Colonic mucosa (tissue), 4 donors: ENCODE data around the gene KCNJ6. TPM values are rescaled to one million over a fixed set of nuclear protein-coding genes. Genes with fewer than 3 reads are reported as not detected.
"Not testable (repeated sequence)": the region's sequence is repeated elsewhere in the genome, so short reads cannot be mapped to it uniquely, and the experiment has no call there.

Experiments used
- DNase-seq: peaks from one replicate; pipeline ENCODE4 v3.0.0-alpha.2; 2020
- H3K27ac ChIP-seq: fragments of 200-600 bp; one replicate; pipeline ENCODE4 v1.8.0; 2021
- H3K27me3 ChIP-seq: fragments of 200-600 bp; one replicate; pipeline ENCODE4 v1.8.0; 2021
- H3K36me3 ChIP-seq: fragments of 200-600 bp; one replicate; pipeline ENCODE4 v1.8.0; 2021
- H3K4me1 ChIP-seq: fragments of 200-600 bp; one replicate; pipeline ENCODE4 v1.8.0; 2021; ENCODE audit warnings: mild to moderate bottlenecking
- H3K4me3 ChIP-seq: fragments of 200-600 bp; one replicate; pipeline ENCODE4 v1.8.0; 2021
- H3K9ac ChIP-seq, 2 donors: one replicate each; pipeline ENCODE4 v1.7.0; 2013; ENCODE audit warnings: control low read depth in 2 of 2, low read depth in 2 of 2, low read length in 2 of 2
- H3K9me3 ChIP-seq: fragments of 200-600 bp; one replicate; pipeline ENCODE4 v1.8.0; 2021
- CTCF ChIP-seq: fragments of 200-600 bp; IDR thresholded peaks from one replicate; pipeline ENCODE4 v1.8.0; 2022; ENCODE audit warnings: antibody characterized with exemption, mild to moderate bottlenecking
- intact Hi-C: fragments of 100-400 bp; cut with DNase I; formaldehyde crosslinking; loops from one replicate; pipeline ENCODE4 v1.14.1; 2022
- total RNA-seq, 2 donors: library from RNA; stranded (reverse); fragmentation: NEBNext Ultra II Directional in 1 of 2; extraction: Animal tissue kit (Norgen Biotek cat#: 25700) in 1 of 2; gene quantifications; one replicate each; pipeline ENCODE4 v1.2.1, GENCODE V29; 2021
- donor health status: healthy.
- donor health status: DM: no; HTN: no; CAD: no.
- donor health status: DM: no; HTN: no; CAD: no.

KCNJ6 gene
- total RNA-seq, 2 donors from 2014 or later = 0.05 to 0.21 TPM

DNA sequence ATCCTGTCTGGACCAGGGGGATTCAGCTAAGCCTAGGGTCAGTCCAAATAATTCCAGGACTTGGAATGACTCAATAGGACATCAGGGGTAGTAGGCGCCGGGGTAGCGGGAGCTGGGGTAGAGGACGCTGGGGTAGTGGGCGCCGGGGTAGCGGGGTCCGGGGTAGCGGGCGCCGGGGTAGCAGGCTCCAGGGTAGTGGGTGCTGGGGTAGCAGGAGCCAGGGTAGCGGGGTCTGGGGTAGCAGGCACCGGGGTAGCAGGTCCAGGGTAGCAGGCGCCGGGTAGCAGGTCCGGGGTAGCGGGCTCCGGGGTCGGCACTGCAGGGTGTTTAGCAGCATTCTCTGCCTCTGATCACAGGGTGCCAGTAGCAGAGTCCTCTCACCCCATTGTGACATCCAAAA is 248.9 kb downstream of the KCNJ6 start:
- Histone ChIP-seq H3K9ac (no peak overlapping the region), H3K4me1 (no peaks in the 10 kb centered on the region), H3K4me3 (no peak overlapping the region), H3K27me3 (no peaks in the 10 kb centered on the region), H3K27ac (no peak overlapping the region), H3K36me3 (no peaks in the 10 kb centered on the region), H3K9me3 (no peaks in the 10 kb centered on the region)
- TF ChIP-seq CTCF = no peak
- DNase-seq = no peak
- intact Hi-C loops = no loop called here

DNA sequence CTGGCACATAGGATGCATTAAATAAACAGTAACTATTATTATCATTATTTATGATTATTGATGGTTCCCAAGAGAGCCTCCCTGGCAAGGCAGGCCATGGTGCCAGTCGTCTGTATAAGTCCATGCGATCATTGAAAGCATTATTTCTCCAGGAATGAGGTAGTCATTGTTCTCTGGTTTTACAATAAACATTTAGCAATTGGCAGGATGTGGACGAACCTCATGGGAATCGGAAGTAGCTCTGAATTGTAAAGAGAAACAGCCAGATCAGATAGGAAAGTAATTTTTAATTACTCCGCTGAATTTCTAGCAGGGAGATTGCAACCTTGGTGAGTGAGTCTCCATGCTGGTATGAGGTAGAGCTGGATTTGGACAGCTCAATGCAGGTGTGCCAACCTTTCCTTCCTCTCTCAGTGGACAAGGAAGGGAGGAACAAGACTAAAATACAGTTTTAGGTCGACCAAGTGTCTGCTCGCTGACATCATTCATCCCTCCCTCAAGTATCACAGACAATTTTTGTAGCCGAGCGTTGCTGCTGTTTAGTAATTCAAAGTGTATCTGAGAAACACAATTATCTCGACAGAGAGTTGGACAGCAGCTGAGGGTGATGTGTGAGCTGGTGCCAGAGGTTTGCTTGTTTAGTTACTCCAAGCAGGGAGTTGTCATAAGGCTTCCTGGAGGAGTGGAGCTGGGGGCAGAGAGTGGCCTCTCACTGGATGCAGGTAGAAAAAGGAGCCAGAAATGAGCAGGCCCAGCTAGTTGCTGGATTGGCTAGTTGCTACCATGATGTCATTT is 250.8 kb downstream of the KCNJ6 start:
- DNase-seq = no peak
- TF ChIP-seq CTCF = no peak
- Histone ChIP-seq H3K27me3 (no peaks in the 10 kb centered on the region), H3K9ac (no peak overlapping the region), H3K4me3 (no peak overlapping the region), H3K4me1 (no peaks in the 10 kb centered on the region), H3K36me3 (no peaks in the 10 kb centered on the region), H3K27ac (no peak overlapping the region), H3K9me3 (no peaks in the 10 kb centered on the region)
- intact Hi-C loops = no loop called here

DNA sequence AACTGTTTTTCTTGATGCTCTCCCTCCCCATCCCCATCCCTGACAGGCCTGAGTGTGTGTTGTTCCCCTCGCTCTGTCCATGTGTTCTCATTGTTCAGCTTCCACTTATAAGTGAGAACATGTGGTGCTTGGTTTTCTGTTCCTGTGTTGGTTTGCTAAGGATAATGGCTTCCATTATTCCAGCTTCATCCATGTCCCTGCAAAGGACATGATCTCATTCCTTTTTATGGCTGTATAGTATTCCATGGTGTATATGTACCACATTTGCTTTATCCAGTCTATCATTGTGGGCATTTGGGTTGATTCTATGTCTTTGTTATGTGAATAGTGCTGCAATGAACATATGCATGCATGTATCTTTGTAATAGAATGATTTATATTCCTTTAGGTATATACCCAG is 254.0 kb downstream of the KCNJ6 start:
- H3K36me3 ChIP-seq, H3K4me1 ChIP-seq, H3K9ac ChIP-seq, H3K4me3 ChIP-seq, H3K9me3 ChIP-seq, H3K27ac ChIP-seq, DNase-seq, H3K27me3 ChIP-seq, intact Hi-C loops: not testable (repeated sequence)

GRCh38 chr21:37660709-37661108 is 255.5 kb downstream of the KCNJ6 start:
- Histone ChIP-seq H3K9ac (no peak overlapping the region), H3K4me3 (no peak overlapping the region), H3K27me3 (no peaks in the 10 kb centered on the region), H3K9me3 (no peaks in the 10 kb centered on the region), H3K4me1 (no peaks in the 10 kb centered on the region), H3K27ac (no peak overlapping the region), H3K36me3 (no peaks in the 10 kb centered on the region)
- TF ChIP-seq CTCF = no peak
- intact Hi-C loops = no loop called here
- DNase-seq = no peak

DNA sequence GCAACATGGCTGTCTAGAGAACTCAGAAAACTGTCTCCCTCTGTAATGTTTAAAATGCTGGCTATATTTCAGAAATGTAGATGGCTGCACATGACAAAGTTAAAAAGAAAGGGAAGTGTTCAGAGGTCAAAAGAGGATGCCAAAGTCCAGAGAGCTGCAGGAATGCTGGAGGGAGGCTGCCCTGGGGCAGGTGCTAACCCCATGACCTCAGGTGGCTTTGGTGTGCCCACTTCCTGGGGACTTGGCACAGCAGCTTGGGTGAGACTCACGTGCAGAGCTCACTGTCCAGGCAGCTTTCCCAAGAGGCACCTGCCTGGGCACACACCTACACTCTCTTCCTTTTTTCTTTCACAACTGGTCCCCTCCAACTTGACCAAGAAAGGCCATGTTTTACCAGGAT is 256.4 kb downstream of the KCNJ6 start:
- H3K4me1 ChIP-seq = no peaks in the 10 kb centered on the region
- no peak overlapping the region for H3K27ac ChIP-seq
- H3K27me3 ChIP-seq = no peaks in the 10 kb centered on the region
- H3K9me3 ChIP-seq = no peaks in the 10 kb centered on the region
- no peak overlapping the region for H3K9ac ChIP-seq
- no peaks in the 10 kb centered on the region for H3K36me3 ChIP-seq
- no peak for TF ChIP-seq CTCF
- DNase-seq = no peak
- H3K4me3 ChIP-seq = no peak overlapping the region
- intact Hi-C loops = no loop called here

- H3K36me3 ChIP-seq = no peaks in the 10 kb centered on the region
- no peaks in the 10 kb centered on the region for H3K4me1 ChIP-seq
- DNase-seq = no peak
- no peaks in the 10 kb centered on the region for H3K9me3 ChIP-seq
- H3K4me3 ChIP-seq = no peak overlapping the region
- TF ChIP-seq CTCF = no peak
- H3K27me3 ChIP-seq = no peaks in the 10 kb centered on the region
- H3K27ac ChIP-seq = no peak overlapping the region
- no peak overlapping the region for H3K9ac ChIP-seq
- intact Hi-C loops = no loop called here
Measured at GRCh38 chr21:37658817-37659458, 257.3 kb downstream of the KCNJ6 start.
